Astrocyte (in vitro differentiated cells and primary cell): ENCODE results near the gene KCNC1.

ENCODE experiments used
- EZH2 ChIP-seq: IDR thresholded peaks from 2 replicates; pipeline ENCODE4 v1.6.1; 2012; ENCODE audit warnings: mild to moderate bottlenecking, low read length, inconsistent platforms; ENCODE audit not compliant: insufficient read depth
- TF ChIP-seq, protein P1 (sequence below): IDR thresholded peaks from 2 replicates; pipeline ENCODE4 v1.5.1; 2011; ENCODE audit warnings: low read depth, mild to moderate bottlenecking, inconsistent platforms, low read length, moderate library complexity; ENCODE audit not compliant: insufficient read depth

DNA sequence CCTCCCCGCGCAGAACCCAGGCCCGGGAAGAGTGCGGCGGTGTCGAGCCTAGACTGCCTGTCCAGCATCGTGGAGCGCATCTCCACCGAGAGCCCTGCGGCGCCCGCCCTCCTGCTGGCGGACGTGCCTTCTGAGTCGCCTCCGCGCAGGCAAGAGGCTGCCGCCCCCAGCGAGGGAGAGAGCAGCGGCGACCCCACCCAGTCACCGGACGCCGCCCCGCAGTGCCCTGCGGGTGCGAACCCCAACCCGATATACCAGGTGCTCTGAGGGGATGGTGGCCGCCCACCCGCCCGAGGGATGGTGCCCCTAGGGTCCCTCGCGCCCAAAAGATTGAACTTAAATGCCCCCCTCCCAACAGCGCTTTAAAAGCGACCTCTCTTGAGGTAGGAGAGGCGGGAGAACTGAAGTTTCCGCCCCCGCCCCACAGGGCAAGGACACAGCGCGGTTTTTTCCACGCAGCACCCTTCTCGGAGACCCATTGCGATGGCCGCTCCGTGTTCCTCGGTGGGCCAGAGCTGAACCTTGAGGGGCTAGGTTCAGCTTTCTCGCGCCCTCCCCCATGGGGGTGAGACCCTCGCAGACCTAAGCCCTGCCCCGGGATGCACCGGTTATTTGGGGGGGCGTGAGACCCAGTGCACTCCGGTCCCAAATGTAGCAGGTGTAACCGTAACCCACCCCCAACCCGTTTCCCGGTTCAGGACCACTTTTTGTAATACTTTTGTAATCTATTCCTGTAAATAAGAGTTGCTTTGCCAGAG lies 13.2 kb upstream of the KCNC1 start:
- TF ChIP-seq, protein P1, sequence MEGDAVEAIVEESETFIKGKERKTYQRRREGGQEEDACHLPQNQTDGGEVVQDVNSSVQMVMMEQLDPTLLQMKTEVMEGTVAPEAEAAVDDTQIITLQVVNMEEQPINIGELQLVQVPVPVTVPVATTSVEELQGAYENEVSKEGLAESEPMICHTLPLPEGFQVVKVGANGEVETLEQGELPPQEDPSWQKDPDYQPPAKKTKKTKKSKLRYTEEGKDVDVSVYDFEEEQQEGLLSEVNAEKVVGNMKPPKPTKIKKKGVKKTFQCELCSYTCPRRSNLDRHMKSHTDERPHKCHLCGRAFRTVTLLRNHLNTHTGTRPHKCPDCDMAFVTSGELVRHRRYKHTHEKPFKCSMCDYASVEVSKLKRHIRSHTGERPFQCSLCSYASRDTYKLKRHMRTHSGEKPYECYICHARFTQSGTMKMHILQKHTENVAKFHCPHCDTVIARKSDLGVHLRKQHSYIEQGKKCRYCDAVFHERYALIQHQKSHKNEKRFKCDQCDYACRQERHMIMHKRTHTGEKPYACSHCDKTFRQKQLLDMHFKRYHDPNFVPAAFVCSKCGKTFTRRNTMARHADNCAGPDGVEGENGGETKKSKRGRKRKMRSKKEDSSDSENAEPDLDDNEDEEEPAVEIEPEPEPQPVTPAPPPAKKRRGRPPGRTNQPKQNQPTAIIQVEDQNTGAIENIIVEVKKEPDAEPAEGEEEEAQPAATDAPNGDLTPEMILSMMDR: no peak
- TF ChIP-seq EZH2: peak; percentile 31
